HL-60/S4 (cell line): ENCODE measurements around the gene SLC1A7.

ENCODE experiments used
- in situ Hi-C: fragments of 300-500 bp; cut with MboI; formaldehyde crosslinking; loops from 2 replicates; pipeline ENCODE4 v1.14.3; 2022; ENCODE audit warnings: low sequenced_read_pairs

SLC1A7 gene

GRCh38 chr1:53066488-53066887 lies 76.0 kb downstream of the SLC1A7 start:
- in situ Hi-C loops = no loop called here

DNA sequence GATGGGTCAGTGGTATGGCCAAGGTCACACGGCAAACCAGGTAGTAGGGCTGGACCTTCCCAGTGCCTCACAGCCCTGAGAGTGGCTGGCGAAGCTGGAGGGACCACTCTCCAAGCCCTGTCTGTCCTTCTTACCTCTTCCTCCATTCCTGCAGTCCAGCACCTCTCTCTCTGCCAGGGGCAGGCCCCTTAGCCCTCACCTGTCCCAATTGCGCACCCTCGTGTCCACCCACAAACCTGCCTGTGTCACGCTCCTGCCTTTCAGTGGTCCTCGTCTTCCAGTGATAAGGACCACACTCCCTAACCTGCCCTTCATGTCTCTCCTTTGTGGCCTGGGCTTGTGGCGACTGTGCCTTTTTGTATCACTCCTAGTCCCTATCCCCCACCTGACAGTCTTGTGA lies 77.0 kb downstream of the SLC1A7 start:
- in situ Hi-C loops = no loop called here

DNA sequence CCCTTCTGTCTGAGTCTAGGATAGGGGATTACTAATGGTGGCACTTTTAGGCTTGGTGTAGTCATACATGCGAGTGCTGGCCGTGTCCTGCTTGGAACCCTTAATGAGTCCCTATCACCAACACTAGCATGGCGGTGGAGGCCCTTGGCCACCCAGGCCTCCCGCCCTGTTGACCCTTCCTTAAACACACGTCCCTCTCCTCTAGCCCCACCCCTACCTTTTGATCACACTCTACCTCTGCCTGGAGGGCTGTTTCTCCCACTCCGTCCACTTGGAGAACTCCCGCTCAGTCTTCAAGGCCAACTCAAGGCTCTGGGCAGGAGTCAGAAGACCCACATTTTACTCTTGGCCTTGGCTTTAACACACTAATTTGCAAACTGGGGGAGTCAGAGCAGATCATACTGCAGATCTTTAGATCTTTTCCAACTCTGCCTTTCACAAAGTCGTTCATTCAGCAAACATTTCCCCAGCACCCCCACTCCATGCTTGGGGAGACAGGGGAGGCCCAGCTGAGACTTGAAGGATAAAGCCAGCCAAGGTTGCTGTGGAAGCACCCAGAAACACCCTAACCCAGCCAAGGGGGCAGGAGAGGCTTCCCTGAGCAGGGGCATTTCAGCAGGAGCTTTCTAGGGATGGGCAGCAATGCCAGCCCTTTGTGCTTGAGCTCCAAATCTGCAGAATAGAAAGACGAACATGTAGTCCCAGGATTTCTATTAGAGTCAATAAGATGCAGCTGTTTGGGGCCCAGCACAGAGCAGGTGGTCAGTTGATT lies 78.5 kb downstream of the SLC1A7 start:
- in situ Hi-C loops = no loop called here

- in situ Hi-C loops = no loop called here
Observed at GRCh38 chr1:53062708-53063591, 79.5 kb downstream of the SLC1A7 start.

DNA sequence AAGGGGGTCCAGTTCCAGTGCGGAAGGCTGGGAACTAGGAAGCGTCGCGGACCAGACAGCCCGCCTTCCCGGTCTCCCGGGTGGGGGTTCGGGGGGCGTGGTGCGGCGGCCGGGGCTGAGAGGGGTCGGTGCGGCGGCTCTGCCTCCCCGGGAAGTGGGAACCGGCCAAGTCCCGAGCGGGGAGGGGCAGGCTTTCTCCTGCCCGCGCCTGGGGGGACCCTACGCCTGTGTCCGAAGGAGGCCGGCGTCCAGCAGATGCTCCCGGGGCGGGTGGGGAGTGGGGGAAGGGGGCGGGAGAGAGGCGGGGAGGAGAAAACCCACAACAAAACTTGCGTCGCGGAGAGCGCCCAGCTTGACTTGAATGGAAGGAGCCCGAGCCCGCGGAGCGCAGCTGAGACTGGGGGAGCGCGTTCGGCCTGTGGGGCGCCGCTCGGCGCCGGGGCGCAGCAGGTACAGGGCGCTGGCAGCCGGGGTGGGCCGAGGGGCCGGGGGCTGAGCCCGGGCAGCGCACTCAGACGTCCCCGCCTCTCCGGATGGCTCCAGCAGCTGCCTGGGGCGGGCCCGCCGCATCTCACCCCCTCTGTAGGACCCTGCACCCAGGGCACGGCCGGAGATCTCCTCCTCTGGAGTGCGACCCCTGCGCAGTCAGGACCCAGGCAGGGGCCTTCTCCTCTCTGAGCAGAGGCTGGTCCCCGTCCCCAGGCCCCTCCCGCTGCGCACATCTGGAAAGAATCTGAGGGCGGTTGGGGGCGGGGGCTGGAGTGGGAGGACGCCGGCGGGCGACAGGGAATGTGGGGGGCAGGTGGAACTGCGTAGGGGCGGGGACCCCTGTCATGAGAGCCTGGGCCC lies 80.4 kb downstream of the SLC1A7 start, which contains the start of gene PODN:
Gene PODN, plus strand, starts transcription at position 355 of the 849 bp plus-strand sequence. CDS start 7,643 bp downstream, outside the sequence.
- in situ Hi-C loops = no loop called here

DNA sequence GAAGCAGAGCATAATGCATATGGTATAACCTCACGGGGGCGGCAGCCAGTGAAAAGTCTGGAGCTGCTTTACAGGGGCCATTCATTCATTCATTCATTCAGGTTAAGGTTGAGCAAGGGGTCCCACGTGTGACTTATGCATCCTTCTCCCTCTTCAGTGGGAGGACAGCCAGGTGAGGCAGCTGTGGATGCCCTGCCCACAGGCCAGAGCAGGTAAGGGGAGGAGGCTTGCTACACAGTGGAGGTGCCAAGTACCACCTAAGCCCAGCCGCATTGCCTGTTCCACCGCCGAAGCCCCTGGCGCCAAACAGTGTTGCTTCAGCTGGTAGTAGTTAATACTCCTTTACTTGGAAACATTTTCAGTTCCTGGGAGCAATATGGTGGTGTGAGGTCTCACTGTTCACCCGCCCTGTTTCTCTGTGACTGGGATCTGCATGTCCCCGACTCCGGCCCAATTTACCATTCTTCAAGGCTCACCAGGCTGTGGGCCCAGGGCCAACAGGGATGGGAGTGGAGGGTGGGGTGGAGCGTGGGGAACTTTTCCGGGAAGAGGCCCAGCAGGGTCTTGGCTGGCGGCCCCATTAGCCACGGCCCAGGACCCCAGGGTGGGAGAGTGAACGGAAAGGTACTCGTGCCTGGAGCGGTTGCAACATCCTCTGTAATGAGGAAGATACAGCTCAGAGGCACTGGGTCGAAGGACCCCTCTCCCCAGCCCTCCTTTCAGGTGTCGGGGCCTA lies 81.1 kb downstream of the SLC1A7 start:
- in situ Hi-C loops = no loop called here

DNA sequence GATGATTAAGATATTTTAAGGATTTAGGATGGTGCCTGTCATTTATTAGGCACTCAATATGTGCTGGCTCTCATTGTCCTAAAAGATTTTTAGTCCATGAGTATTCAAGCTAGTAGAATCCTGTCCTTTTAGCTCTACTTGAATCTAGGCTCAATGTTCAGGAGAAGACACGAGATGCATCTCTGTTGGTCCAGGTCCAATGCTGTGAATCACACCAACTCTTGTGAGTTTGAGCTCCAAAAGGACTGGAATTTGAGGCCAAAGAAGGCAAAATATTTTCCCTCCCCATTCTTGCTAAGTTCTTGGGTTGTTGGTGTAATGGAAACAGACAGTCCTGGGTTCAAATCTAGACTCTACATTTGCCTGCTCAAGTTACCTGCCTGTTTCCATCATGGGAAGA lies 81.9 kb downstream of the SLC1A7 start:
- in situ Hi-C loops = no loop called here

DNA sequence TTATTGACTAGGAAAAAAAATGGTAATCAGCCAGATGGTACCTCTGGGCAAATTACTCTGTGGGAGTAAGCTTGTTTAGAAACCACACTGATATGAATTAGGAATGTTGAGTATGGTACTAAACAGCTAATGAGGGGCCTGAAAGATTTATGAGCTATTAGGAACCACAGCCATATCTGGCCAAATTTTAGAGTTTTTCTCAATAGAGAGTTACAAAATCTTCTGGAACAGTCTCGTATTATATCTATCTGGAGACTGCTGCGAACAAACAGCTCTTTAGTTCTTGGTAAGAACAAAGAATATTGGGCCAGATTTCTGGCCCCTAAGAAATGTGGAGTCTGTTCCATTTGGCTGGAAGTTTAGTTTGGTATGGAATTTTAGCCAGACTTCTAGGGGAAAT lies 85.3 kb downstream of the SLC1A7 start:
- in situ Hi-C loops = no loop called here

DNA sequence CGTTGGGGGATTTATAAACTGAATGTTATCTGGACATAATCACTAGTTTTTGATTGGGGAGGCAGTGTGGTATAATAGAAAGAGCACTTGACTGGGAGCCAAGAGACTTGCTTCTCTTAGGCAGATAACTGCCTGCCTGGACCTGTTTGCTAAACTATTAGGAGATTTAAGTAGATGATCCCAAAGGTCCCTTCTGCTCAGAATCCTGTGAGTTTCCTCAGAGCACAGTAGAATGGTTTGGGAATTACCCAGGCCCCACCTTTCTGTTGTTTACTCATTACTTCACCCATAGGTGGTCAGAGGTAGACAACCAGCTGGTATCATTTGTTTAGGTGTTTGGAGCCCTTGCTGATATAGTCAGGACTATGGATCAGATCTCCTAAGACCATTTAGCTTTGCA lies 90.8 kb downstream of the SLC1A7 start:
- in situ Hi-C loops = no loop called here

GRCh38 chr1:53050310-53050709 lies 92.1 kb downstream of the SLC1A7 start:
- in situ Hi-C loops = no loop called here

GRCh38 chr1:53049574-53049967 lies 92.9 kb downstream of the SLC1A7 start:
- in situ Hi-C loops = no loop called here

DNA sequence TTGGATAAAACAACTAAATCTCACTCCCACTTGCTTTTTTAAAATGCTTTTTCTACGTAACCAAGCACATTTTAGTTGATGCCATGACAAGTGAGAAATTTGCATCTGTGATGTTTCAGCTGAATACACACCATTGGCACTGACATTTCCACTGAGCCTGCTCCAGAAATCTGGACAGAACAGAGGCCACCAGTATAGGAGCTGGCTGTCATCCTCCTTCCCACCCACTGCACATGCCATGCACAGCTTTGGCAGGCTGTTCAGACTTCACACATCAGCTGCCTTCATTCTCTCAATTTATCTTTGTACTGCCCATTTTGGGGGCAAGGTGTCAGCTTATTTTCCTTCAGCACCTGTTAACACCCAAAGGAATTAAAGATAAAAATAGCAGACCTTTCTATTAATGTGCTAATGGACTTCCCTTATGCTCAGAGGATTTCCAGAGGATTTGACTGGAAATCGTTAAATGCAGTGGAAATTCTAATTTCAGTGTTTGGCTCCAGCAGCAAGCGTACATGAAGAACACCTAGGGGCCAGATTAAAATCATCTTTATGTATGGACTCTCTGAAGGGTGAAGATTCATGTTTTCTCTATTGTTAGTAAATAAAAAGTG lies 93.4 kb downstream of the SLC1A7 start:
- in situ Hi-C loops = no loop called here

DNA sequence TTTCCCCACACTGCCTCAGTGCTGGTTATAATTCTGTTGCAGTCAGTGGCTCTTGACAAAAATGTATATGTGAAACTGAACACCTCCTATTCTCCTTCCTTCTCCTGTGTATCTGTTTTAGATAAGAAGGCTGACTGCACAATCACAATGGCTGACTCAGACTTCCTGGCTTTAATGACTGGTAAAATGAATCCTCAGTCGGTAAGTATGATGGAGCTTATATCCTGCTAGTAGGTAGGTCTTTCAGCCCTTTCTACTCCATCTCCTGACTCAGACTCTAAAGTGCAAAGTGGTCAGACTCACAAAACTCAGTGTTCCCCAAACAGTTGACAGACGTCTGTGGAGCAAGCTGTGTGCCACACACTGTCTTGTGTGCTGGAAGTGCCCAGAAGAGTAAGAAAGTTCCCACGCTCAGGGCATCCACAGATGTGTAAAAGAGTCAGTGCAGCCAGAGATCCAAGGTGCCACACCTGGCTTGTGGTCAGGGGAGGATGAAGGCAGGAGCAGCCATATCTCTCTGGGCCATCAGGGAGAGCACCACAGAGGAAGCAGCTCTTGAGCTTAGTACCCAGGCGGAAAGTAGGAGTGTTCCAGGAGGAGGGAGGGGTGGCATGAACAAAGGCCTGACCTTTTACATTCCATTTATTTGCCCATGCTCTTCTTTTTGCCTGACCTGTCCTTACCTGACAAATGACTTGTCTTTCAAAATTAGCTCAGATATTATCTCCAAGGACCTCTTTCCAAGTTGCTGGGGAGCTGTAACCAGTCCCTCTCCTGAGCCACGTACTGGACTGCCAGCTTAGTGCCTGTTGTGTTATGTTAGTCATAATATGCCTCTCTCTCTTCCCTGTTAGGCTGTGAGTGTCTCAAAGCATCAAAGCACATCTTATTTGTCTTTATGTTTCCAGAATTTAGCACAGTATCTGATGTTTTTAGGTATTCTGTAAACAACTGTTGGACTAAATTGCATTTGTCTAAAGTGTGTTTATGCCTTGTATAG lies 94.4 kb downstream of the SLC1A7 start:
- in situ Hi-C loops = no loop called here

GRCh38 chr1:53046930-53047329 lies 95.5 kb downstream of the SLC1A7 start:
- in situ Hi-C loops = no loop called here

- in situ Hi-C loops = no loop called here
Observed at GRCh38 chr1:53044926-53045325, 97.5 kb downstream of the SLC1A7 start.

- in situ Hi-C loops = no loop called here
Observed at GRCh38 chr1:53043271-53043670, 99.2 kb downstream of the SLC1A7 start.

DNA sequence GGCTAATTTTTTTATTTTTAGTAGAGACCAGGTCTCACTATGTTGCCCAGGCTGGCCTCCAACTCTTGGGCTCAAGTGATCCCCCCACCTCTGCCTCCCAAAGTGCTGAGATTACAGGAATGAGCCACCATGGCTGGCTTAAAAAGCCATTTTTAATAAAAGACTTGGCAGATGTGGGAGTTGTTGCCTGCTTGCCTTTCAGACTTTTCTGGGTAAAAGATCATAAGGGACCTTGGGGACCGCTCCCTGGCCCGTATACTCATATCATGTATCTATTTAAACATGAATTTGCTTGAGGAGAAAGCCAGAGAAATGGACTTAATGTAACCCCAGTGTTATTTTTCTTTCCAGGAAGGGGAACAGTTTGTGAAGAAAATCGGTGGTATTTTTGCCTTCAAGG lies 103.9 kb downstream of the SLC1A7 start:
- in situ Hi-C loops = no loop called here
